NCI-H2107 treated with DMSO at 0.1 percent for 48 hours (cell line): ENCODE measurements around the gene BLZF1.
A peak's percentile ranks its signal among the peaks of the same experiment; 100 is the strongest.
"Not testable (repeated sequence)": the region's sequence is repeated elsewhere in the genome, so short reads cannot be mapped to it uniquely, and the experiment has no call there.

Experiments
- DNase-seq: peaks from one replicate; lab custom pipeline; 2025; ENCODE audit not compliant: unreplicated experiment; lab: John Stamatoyannopoulos, UW

Gene BLZF1

GRCh38 chr1:169348383-169349036, 19.5 kb upstream of the BLZF1 start:
- peak; percentile 52 for DNase-seq

- DNase-seq = no peak
Observed at GRCh38 chr1:169360415-169360814, 7.6 kb upstream of the BLZF1 start.

- no peak for DNase-seq
Observed at GRCh38 chr1:169361281-169361680, 6.7 kb upstream of the BLZF1 start.

- DNase-seq = no peak
Observed at GRCh38 chr1:169363046-169363730, 4.8 kb upstream of the BLZF1 start.

- DNase-seq = no peak
Observed at GRCh38 chr1:169364948-169365347, 3.0 kb upstream of the BLZF1 start.

- no peak for DNase-seq
Observed at GRCh38 chr1:169367096-169367685, 804 bp upstream of the BLZF1 start.

GRCh38 chr1:169368406-169368769, 393 bp downstream of the BLZF1 start:
- no peak for DNase-seq

GRCh38 chr1:169371404-169371803, 3.4 kb downstream of the BLZF1 start:
- no peak for DNase-seq

GRCh38 chr1:169381162-169381561, 13.2 kb downstream of the BLZF1 start:
- DNase-seq = no peak

GRCh38 chr1:169383449-169383848, 15.5 kb downstream of the BLZF1 start:
- no peak for DNase-seq

GRCh38 chr1:169387399-169387798, 19.4 kb downstream of the BLZF1 start:
- no peak for DNase-seq

- DNase-seq = no peak
Observed at GRCh38 chr1:169390303-169390702, 22.3 kb downstream of the BLZF1 start.

GRCh38 chr1:169392406-169392805, 24.4 kb downstream of the BLZF1 start:
- no peak for DNase-seq

- DNase-seq = no peak
Observed at GRCh38 chr1:169395955-169396354, 28.0 kb downstream of the BLZF1 start.

- DNase-seq = not testable (repeated sequence)
Observed at GRCh38 chr1:169402578-169402977, 34.6 kb downstream of the BLZF1 start.

- not testable (repeated sequence) for DNase-seq
Observed at GRCh38 chr1:169408340-169408739, 40.3 kb downstream of the BLZF1 start.

- no peak for DNase-seq
Observed at GRCh38 chr1:169414952-169415351, 47.0 kb downstream of the BLZF1 start.

- no peak for DNase-seq
Observed at GRCh38 chr1:169421309-169421708, 53.3 kb downstream of the BLZF1 start.

GRCh38 chr1:169426174-169426705, 58.2 kb downstream of the BLZF1 start:
- DNase-seq = no peak

GRCh38 chr1:169427081-169427641, 59.2 kb downstream of the BLZF1 start, which contains the start of gene CCDC181:
Gene CCDC181, minus strand, starts transcription at chr1:169427474. Its CDS starts 2,547 bp downstream, at chr1:169424927.
- DNase-seq = peak; percentile 94
